PC-3 (cell line): Measurements from ENCODE around the gene LBX2. TPM values are rescaled to one million over a fixed set of nuclear protein-coding genes. Genes with fewer than 3 reads are reported as not detected.
"Not testable (repeated sequence)": the region's sequence is repeated elsewhere in the genome, so short reads cannot be mapped to it uniquely, and the experiment has no call there.

Source experiments
- ATAC-seq: fragments of 200-7000 bp; cut with Tn5 transposase; 2 replicates; pipeline ENCODE4 v1.9.1; 2020; ENCODE audit warnings: mild to moderate bottlenecking, moderate library complexity
- BruUV-seq: library from RNA; stranded (reverse); fragments of 400-500 nt; replicated peaks from 2 replicates; lab custom pipeline; 2021; lab: Mats Ljungman, UMichigan
- CTCF ChIA-PET: fragments of 300-600 bp; sonication (Branson Sonifier 250); formaldehyde crosslinking; loops from one replicate; lab custom pipeline; 2022; ENCODE audit warnings: antibody characterized with exemption; lab: Charles Lee
- POLR2A ChIA-PET: fragments of 300-600 bp; sonication (Branson Sonifier 250); formaldehyde crosslinking; loops from one replicate; lab custom pipeline; 2022; ENCODE audit warnings: antibody characterized with exemption; ENCODE audit not compliant: unreplicated experiment; lab: Charles Lee
- DNase-seq: peaks from one replicate; pipeline ENCODE4 v3.0.0-alpha.2; 2015
- H2AFZ ChIP-seq: fragments of 300-600 bp; sonication (generic); 2 replicates; pipeline ENCODE4 v1.6.0; 2016; ENCODE audit warnings: antibody characterized with exemption, low read length
- H3F3A ChIP-seq: fragments of 300-600 bp; sonication (generic); one replicate; pipeline ENCODE4 v1.6.0; 2017; ENCODE audit warnings: antibody characterized with exemption, low read length, control low read depth, mild to moderate bottlenecking; ENCODE audit not compliant: unreplicated experiment
- H3K27ac ChIP-seq: fragments of 300-600 bp; sonication (generic); 2 replicates; pipeline ENCODE4 v1.5.1; 2016; ENCODE audit warnings: mild to moderate bottlenecking, low read length
- H3K27me3 ChIP-seq: fragments of 300-600 bp; sonication (generic); 2 replicates; pipeline ENCODE4 v1.6.1; 2016; ENCODE audit warnings: low read length, mixed read lengths
- H3K36me3 ChIP-seq: fragments of 300-600 bp; sonication (generic); 2 replicates; pipeline ENCODE4 v1.6.1; 2016; ENCODE audit warnings: low read depth, mixed run types, low read length, mixed read lengths
- H3K4me1 ChIP-seq: fragments of 300-600 bp; sonication (generic); 2 replicates; pipeline ENCODE4 v1.5.1; 2016; ENCODE audit warnings: low read length; ENCODE audit not compliant: insufficient read depth
- H3K4me2 ChIP-seq: fragments of 300-600 bp; sonication (generic); 2 replicates; pipeline ENCODE4 v1.6.0; 2016; ENCODE audit warnings: low read length
- H3K4me3 ChIP-seq: fragments of 300-600 bp; sonication (generic); 2 replicates; pipeline ENCODE4 v1.5.1; 2016; ENCODE audit warnings: mild to moderate bottlenecking, low read length, mixed read lengths
- H3K79me2 ChIP-seq: fragments of 300-600 bp; sonication (generic); 2 replicates; pipeline ENCODE4 v1.6.1; 2017; ENCODE audit warnings: low read length, mixed read lengths
- H3K9ac ChIP-seq: fragments of 300-600 bp; sonication (generic); 2 replicates; pipeline ENCODE4 v1.6.0; 2016; ENCODE audit warnings: mild to moderate bottlenecking, low read length
- H3K9me2 ChIP-seq: fragments of 300-600 bp; sonication (generic); replicated peaks from 2 replicates; pipeline ENCODE4 v1.6.1; 2016; ENCODE audit warnings: mixed run types, low read length, mixed read lengths
- H3K9me3 ChIP-seq: fragments of 300-600 bp; sonication (generic); 2 replicates; pipeline ENCODE4 v1.6.1; 2016; ENCODE audit warnings: low read length, mixed read lengths
- H4K20me1 ChIP-seq: fragments of 300-600 bp; sonication (generic); 2 replicates; pipeline ENCODE4 v1.6.1; 2016; ENCODE audit warnings: low read length, mixed read lengths
- EZH2 ChIP-seq: fragments of 300-600 bp; sonication (generic); IDR thresholded peaks from one replicate; pipeline ENCODE4 v1.6.1; 2017; ENCODE audit warnings: antibody characterized with exemption, mild to moderate bottlenecking, low read length; ENCODE audit not compliant: unreplicated experiment
- EZH2phosphoT487 ChIP-seq: fragments of 300-600 bp; sonication (generic); IDR thresholded peaks from 2 replicates; pipeline ENCODE4 v1.6.1; 2018; ENCODE audit warnings: mild to moderate bottlenecking, antibody characterized with exemption, low read length, borderline replicate concordance
- intact Hi-C: fragments of 100-400 bp; cut with micrococcal nuclease; formaldehyde crosslinking; loops from 2 replicates; pipeline ENCODE4 v1.9.0; 2023
- total RNA-seq: library from RNA; depleted of rRNA; stranded (reverse); fragments of >200 nt; gene quantifications from 2 replicates; pipeline ENCODE4 v1.2.3, GENCODE V29; 2014
- TF ChIP-seq, protein P1 (sequence below): fragments of 300-600 bp; sonication (generic); conservative IDR thresholded peaks from 2 replicates; pipeline ENCODE4 v1.5.1; 2017; ENCODE audit warnings: antibody characterized with exemption, low read depth, mild to moderate bottlenecking, low read length

The LBX2 gene
- total RNA-seq, 1 experiment from 2014 or later: not detected

DNA sequence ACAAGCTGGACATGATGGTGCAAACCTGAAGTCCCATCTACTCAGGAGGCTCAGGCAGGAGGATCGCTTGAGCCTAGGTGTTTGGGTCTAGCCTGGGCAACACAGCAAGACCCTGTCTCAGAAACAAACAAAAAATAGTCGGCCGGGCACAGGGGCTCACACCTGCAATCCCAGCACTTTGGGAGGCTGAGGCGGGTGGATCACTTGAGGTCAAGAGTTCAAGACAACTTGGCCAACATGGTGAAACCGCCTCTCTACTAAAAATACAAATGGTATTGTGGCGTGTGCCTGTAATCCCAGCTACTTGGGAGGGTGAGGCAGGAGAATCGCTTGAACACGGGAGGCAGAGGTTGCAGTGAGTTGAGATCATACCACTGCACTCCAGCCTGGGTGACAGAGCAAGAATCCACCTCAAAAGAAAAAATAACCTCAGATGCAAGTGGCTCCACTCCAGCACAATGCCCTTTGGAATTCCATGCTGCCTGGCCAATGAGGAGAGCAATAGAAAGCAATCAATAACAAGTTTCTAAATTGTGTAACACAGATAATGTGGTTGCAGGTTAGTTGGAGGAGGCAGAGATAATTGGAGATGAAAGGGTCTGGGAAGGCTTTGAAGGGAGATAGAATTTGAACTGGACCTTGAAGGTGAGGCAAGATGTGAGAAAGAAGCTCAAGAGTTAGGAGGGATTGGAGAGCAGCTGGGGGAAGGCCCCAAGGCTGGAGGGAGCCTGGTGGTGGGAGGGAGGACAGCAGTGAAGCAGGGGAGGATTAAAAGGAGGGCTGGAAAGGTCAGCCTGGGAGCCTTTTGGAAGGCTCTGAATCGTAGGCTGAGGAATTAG is 10.5 kb downstream of the LBX2 start:
- ATAC-seq (no peak), DNase-seq (no peak)
- Histone ChIP-seq H4K20me1 (no peaks in the 10 kb centered on the region), H3K9ac (no peak overlapping the region), H2AFZ (no peak overlapping the region), H3K79me2 (peaks cover 7% of the 10 kb centered on the region), H3K9me2 (no peaks in the 10 kb centered on the region), H3K9me3 (no peaks in the 10 kb centered on the region), H3K36me3 (peaks cover 22% of the 10 kb centered on the region), H3K4me1 (peaks cover 11% of the 10 kb centered on the region), H3K4me3 (no peak overlapping the region), H3K27ac (no peak overlapping the region), H3K4me2 (no peak overlapping the region), H3K27me3 (no peaks in the 10 kb centered on the region), H3F3A (no peaks in the 10 kb centered on the region)
- BruUV-seq: no TSS peak
- POLR2A ChIA-PET: no interaction called here
- TF ChIP-seq EZH2phosphoT487 (no peak), EZH2 (no peak)
- TF ChIP-seq, protein P1, sequence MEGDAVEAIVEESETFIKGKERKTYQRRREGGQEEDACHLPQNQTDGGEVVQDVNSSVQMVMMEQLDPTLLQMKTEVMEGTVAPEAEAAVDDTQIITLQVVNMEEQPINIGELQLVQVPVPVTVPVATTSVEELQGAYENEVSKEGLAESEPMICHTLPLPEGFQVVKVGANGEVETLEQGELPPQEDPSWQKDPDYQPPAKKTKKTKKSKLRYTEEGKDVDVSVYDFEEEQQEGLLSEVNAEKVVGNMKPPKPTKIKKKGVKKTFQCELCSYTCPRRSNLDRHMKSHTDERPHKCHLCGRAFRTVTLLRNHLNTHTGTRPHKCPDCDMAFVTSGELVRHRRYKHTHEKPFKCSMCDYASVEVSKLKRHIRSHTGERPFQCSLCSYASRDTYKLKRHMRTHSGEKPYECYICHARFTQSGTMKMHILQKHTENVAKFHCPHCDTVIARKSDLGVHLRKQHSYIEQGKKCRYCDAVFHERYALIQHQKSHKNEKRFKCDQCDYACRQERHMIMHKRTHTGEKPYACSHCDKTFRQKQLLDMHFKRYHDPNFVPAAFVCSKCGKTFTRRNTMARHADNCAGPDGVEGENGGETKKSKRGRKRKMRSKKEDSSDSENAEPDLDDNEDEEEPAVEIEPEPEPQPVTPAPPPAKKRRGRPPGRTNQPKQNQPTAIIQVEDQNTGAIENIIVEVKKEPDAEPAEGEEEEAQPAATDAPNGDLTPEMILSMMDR: no peak
- intact Hi-C loops: no loop called here
- CTCF ChIA-PET: no interaction called here

DNA sequence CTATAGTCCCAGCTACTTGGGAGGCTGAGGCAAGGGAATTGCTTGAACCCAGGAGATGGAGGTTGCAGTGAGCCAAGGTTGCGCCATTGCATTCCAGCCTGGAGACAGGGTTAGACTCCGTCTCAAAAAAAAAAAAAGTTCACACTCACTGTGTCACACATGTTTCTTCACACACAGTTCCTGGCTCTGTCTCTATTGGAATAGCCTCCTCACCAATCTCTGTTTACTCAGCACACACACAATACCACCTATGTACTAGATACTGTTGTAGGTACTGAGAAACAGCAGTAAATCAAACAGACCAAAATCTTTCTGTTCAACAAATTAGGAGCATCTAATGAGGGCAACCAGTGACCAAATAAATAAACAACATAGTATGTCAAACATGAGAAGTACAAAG is 13.3 kb downstream of the LBX2 start:
- CTCF ChIA-PET: no interaction called here
- POLR2A ChIA-PET: no interaction called here
- no peaks in the 10 kb centered on the region for H3F3A ChIP-seq
- TF ChIP-seq EZH2 (no peak), EZH2phosphoT487 (no peak)
- TF ChIP-seq, protein P1: no peak
- H3K36me3 ChIP-seq: peaks cover 4% of the 10 kb centered on the region; the same call in 1 of the 2 replicates
- H3K27ac ChIP-seq: no peak overlapping the region
- no peak overlapping the region for H3K4me3 ChIP-seq
- no peak overlapping the region for H3K4me2 ChIP-seq
- DNase-seq (no peak), ATAC-seq (no peak)
- no peak overlapping the region for H3K9ac ChIP-seq
- peaks cover 30% of the 10 kb centered on the region for H3K79me2 ChIP-seq
- no peaks in the 10 kb centered on the region for H3K9me2 ChIP-seq
- H3K9me3 ChIP-seq: no peaks in the 10 kb centered on the region
- H3K4me1 ChIP-seq: peaks cover 20% of the 10 kb centered on the region
- H4K20me1 ChIP-seq: no peaks in the 10 kb centered on the region
- H3K27me3 ChIP-seq: no peaks in the 10 kb centered on the region
- intact Hi-C loops: no loop called here
- H2AFZ ChIP-seq: no peak overlapping the region
- no TSS peak for BruUV-seq

DNA sequence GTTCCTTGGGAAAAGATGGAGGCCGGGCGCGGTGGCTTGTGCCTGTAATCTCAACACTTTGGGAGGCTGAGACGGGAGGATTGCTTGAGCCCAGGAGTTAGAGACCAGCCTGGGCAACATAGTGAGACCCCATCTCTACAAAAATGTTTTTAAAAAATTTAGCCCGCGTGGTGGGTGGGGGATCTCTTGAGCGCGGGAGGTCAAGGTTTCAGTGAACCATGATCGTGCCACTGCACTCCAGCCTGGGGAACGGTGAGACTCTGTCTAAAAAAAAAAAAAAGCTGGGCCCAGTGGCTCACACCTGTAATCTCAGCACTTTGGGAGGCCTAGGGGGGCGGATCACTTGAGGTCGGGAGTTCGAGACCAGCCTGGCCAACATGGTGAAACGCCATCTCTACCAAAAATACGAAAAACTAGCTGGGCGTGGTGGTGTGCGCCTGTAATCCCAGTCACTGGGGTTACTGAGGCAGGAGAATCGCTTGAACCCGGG is 15.7 kb downstream of the LBX2 start:
- H3K27me3 ChIP-seq, H4K20me1 ChIP-seq, H3K27ac ChIP-seq, H3F3A ChIP-seq, ATAC-seq, BruUV-seq, POLR2A ChIA-PET, H3K9me2 ChIP-seq, H3K36me3 ChIP-seq, DNase-seq, H3K9me3 ChIP-seq: not testable (repeated sequence)
- Histone ChIP-seq H3K79me2 (peaks cover 50% of the 10 kb centered on the region), H3K4me2 (peak overlapping the region; percentile 91), H2AFZ (peak overlapping the region; percentile 97), H3K4me1 (peaks cover 29% of the 10 kb centered on the region), H3K9ac (peak overlapping the region; percentile 84), H3K4me3 (peak overlapping the region; percentile 84)
- intact Hi-C loops: loop anchor here (1.0 kb wide), 5 partner anchors 15 to 104 kb away; partner anchors contain the start of genes AUP1, HTRA2, PCGF1 and WBP1
- CTCF ChIA-PET: interaction anchor here (0.8 kb wide), 1 partner anchor 31 kb away, joined by 7 read pairs; the partner anchor contains the start of gene TLX2
